ENCODE measurements around the gene SCRT2. TPM values are rescaled to one million over a fixed set of nuclear protein-coding genes. Genes with fewer than 3 reads are reported as not detected.
"Not testable (repeated sequence)": the region's sequence is repeated elsewhere in the genome, so short reads cannot be mapped to it uniquely, and the experiment has no call there.

The SCRT2 gene
- total RNA-seq (ENCODE audit: insufficient read depth, low replicate concordance), result not detected

GRCh38 chr20:675453-676314 is at the start of gene SCRT2:
Gene SCRT2 (minus strand): TSS chr20:675802. CDS start chr20:675601, 201 bp downstream.
- peak; percentile 81 for DNase-seq (ENCODE audit: low spot score)

- not testable (repeated sequence) for DNase-seq (ENCODE audit: low spot score)
These were observed 49.2 kb upstream of the SCRT2 start for GRCh38 chr20:724797-725196.

- DNase-seq (ENCODE audit: low spot score), result no peak
These were observed 48.2 kb upstream of the SCRT2 start for GRCh38 chr20:723756-724155.

GRCh38 chr20:722822-723644 is 47.4 kb upstream of the SCRT2 start:
- DNase-seq (ENCODE audit: low spot score), result no peak

- DNase-seq (ENCODE audit: low spot score), result no peak
These were observed 46.3 kb upstream of the SCRT2 start for GRCh38 chr20:721876-722275.

GRCh38 chr20:719816-720215 is 44.2 kb upstream of the SCRT2 start:
- no peak for DNase-seq (ENCODE audit: low spot score)

- no peak for DNase-seq (ENCODE audit: low spot score)
These were observed 43.5 kb upstream of the SCRT2 start for GRCh38 chr20:719068-719467.

GRCh38 chr20:717832-718231 is 42.2 kb upstream of the SCRT2 start:
- no peak for DNase-seq (ENCODE audit: low spot score)

- no peak for DNase-seq (ENCODE audit: low spot score)
These were observed 41.7 kb upstream of the SCRT2 start for GRCh38 chr20:717271-717670.

GRCh38 chr20:714453-714852 is 38.9 kb upstream of the SCRT2 start:
- no peak for DNase-seq (ENCODE audit: low spot score)

- no peak for DNase-seq (ENCODE audit: low spot score)
These were observed 36.0 kb upstream of the SCRT2 start for GRCh38 chr20:711576-711975.

GRCh38 chr20:710780-711450 is 35.3 kb upstream of the SCRT2 start:
- DNase-seq (ENCODE audit: low spot score), result no peak

GRCh38 chr20:709991-710779 is 34.6 kb upstream of the SCRT2 start:
- no peak for DNase-seq (ENCODE audit: low spot score)

- DNase-seq (ENCODE audit: low spot score), result no peak
These were observed 33.8 kb upstream of the SCRT2 start for GRCh38 chr20:709423-709822.

- no peak for DNase-seq (ENCODE audit: low spot score)
These were observed 33.4 kb upstream of the SCRT2 start for GRCh38 chr20:708956-709355.

- DNase-seq (ENCODE audit: low spot score), result no peak
These were observed 32.0 kb upstream of the SCRT2 start for GRCh38 chr20:707451-708110.

- DNase-seq (ENCODE audit: low spot score), result no peak
These were observed 30.8 kb upstream of the SCRT2 start for GRCh38 chr20:706366-706885.

- DNase-seq (ENCODE audit: low spot score), result no peak
These were observed 29.1 kb upstream of the SCRT2 start for GRCh38 chr20:704726-705125.

- DNase-seq (ENCODE audit: low spot score), result no peak
These were observed 27.8 kb upstream of the SCRT2 start for GRCh38 chr20:703426-703825.

- DNase-seq (ENCODE audit: low spot score), result no peak
These were observed 27.4 kb upstream of the SCRT2 start for GRCh38 chr20:703006-703405.
